HUES6 (cell line): ENCODE results near the gene CFAP100.

Source experiments
- H3K27ac ChIP-seq: 2 replicates; pipeline ENCODE4 v1.7.0; 2013; ENCODE audit warnings: low read depth, mild to moderate bottlenecking, low read length, inconsistent platforms
- H3K27me3 ChIP-seq: 2 replicates; pipeline ENCODE4 v1.6.1; 2013; ENCODE audit warnings: low read length; ENCODE audit not compliant: control insufficient read depth, insufficient read depth
- H3K36me3 ChIP-seq: 2 replicates; pipeline ENCODE4 v1.6.1; 2013; ENCODE audit warnings: low read length; ENCODE audit not compliant: control insufficient read depth, insufficient read depth
- H3K4me1 ChIP-seq: 2 replicates; pipeline ENCODE4 v1.6.1; 2013; ENCODE audit warnings: low read length; ENCODE audit not compliant: control insufficient read depth, insufficient read depth
- H3K4me3 ChIP-seq: 2 replicates; pipeline ENCODE4 v1.5.1; 2013; ENCODE audit warnings: low read depth, low read length
- H3K9ac ChIP-seq: one replicate; pipeline ENCODE4 v1.6.1; 2013; ENCODE audit warnings: mild to moderate bottlenecking, low read length
- H3K9me3 ChIP-seq: 2 replicates; pipeline ENCODE4 v1.6.1; 2013; ENCODE audit warnings: low read depth, low read length; ENCODE audit not compliant: control insufficient read depth, insufficient read depth

The CFAP100 gene

GRCh38 chr3:126351086-126351770, 43.5 kb upstream of the CFAP100 start:
- H3K27me3 ChIP-seq: no peaks in the 10 kb centered on the region
- H3K4me3 ChIP-seq: no peak overlapping the region
- H3K36me3 ChIP-seq: peaks cover 12% of the 10 kb centered on the region
- no peak overlapping the region for H3K9ac ChIP-seq
- no peak overlapping the region for H3K27ac ChIP-seq
- no peaks in the 10 kb centered on the region for H3K9me3 ChIP-seq
- H3K4me1 ChIP-seq: peaks cover 9% of the 10 kb centered on the region

- Histone ChIP-seq H3K9me3 (no peaks in the 10 kb centered on the region), H3K9ac (no peak overlapping the region), H3K36me3 (peaks cover 12% of the 10 kb centered on the region), H3K27ac (no peak overlapping the region), H3K4me1 (peaks cover 9% of the 10 kb centered on the region), H3K27me3 (no peaks in the 10 kb centered on the region), H3K4me3 (no peak overlapping the region)
Measured at GRCh38 chr3:126351771-126352475, 42.8 kb upstream of the CFAP100 start.

- Histone ChIP-seq H3K9me3 (no peaks in the 10 kb centered on the region), H3K27ac (no peak overlapping the region), H3K4me3 (no peak overlapping the region), H3K9ac (no peak overlapping the region), H3K36me3 (peaks cover 12% of the 10 kb centered on the region), H3K4me1 (peaks cover 12% of the 10 kb centered on the region), H3K27me3 (no peaks in the 10 kb centered on the region)
Measured at GRCh38 chr3:126352476-126353454, 41.9 kb upstream of the CFAP100 start.

- Histone ChIP-seq H3K27me3 (peaks cover 5% of the 10 kb centered on the region), H3K9me3 (no peaks in the 10 kb centered on the region), H3K27ac (no peak overlapping the region), H3K4me3 (no peak overlapping the region), H3K9ac (no peak overlapping the region), H3K4me1 (peaks cover 21% of the 10 kb centered on the region), H3K36me3 (peaks cover 12% of the 10 kb centered on the region)
Measured at GRCh38 chr3:126353694-126354321, 40.9 kb upstream of the CFAP100 start.

- H3K27me3 ChIP-seq: peaks cover 15% of the 10 kb centered on the region
- H3K27ac ChIP-seq: no peak overlapping the region
- no peak overlapping the region for H3K4me3 ChIP-seq
- no peaks in the 10 kb centered on the region for H3K9me3 ChIP-seq
- no peak overlapping the region for H3K9ac ChIP-seq
- peaks cover 22% of the 10 kb centered on the region for H3K4me1 ChIP-seq
- H3K36me3 ChIP-seq: peaks cover 12% of the 10 kb centered on the region
Measured at GRCh38 chr3:126354776-126355175, 39.9 kb upstream of the CFAP100 start.

GRCh38 chr3:126355251-126355650, 39.5 kb upstream of the CFAP100 start:
- Histone ChIP-seq H3K27ac (no peak overlapping the region), H3K4me3 (peak overlapping the region; percentile 68), H3K9me3 (no peaks in the 10 kb centered on the region), H3K4me1 (peaks cover 22% of the 10 kb centered on the region), H3K36me3 (peaks cover 12% of the 10 kb centered on the region), H3K9ac (peak overlapping the region; percentile 52), H3K27me3 (peaks cover 20% of the 10 kb centered on the region)

GRCh38 chr3:126355777-126356372, 38.8 kb upstream of the CFAP100 start:
- peaks cover 12% of the 10 kb centered on the region for H3K36me3 ChIP-seq
- H3K27ac ChIP-seq: no peak overlapping the region
- peak overlapping the region; percentile 52 for H3K9ac ChIP-seq
- peaks cover 24% of the 10 kb centered on the region for H3K27me3 ChIP-seq
- H3K4me1 ChIP-seq: peaks cover 22% of the 10 kb centered on the region
- no peaks in the 10 kb centered on the region for H3K9me3 ChIP-seq
- H3K4me3 ChIP-seq: peak overlapping the region; percentile 68

- Histone ChIP-seq H3K9me3 (no peaks in the 10 kb centered on the region), H3K27ac (no peak overlapping the region), H3K36me3 (0 out of 2 replicates have a peak, but pooled peaks cover 5% of the 10 kb centered on the region), H3K27me3 (peaks cover 29% of the 10 kb centered on the region), H3K4me3 (peak overlapping the region; percentile 68), H3K4me1 (peaks cover 22% of the 10 kb centered on the region), H3K9ac (peak overlapping the region; percentile 47)
Measured at GRCh38 chr3:126356373-126357264, 38.1 kb upstream of the CFAP100 start.

- Histone ChIP-seq H3K27ac (no peak within 1 kb of the TSS), H3K36me3 (no peaks in the 10 kb centered on the region), H3K4me1 (peaks cover 27% of the 10 kb centered on the region), H3K4me3 (peak within 1 kb of the TSS; percentile 90), H3K27me3 (peaks cover 29% of the 10 kb centered on the region), H3K9me3 (no peaks in the 10 kb centered on the region), H3K9ac (peak within 1 kb of the TSS; percentile 76)
Measured at GRCh38 chr3:126357295-126358037, 37.2 kb upstream of the CFAP100 start, which contains the start of gene KLF15. Gene KLF15 (minus strand): TSS chr3:126357408. CDS start chr3:126352922, 4,486 bp downstream.
